Colonic mucosa (tissue), 4 donors: ENCODE measurements around the gene SLX9. TPM values are rescaled to one million over a fixed set of nuclear protein-coding genes. Genes with fewer than 3 reads are reported as not detected.

ENCODE experiments used
- DNase-seq: peaks from one replicate; pipeline ENCODE4 v3.0.0-alpha.2; 2020
- H3K27ac ChIP-seq: fragments of 200-600 bp; one replicate; pipeline ENCODE4 v1.8.0; 2021
- H3K27me3 ChIP-seq: fragments of 200-600 bp; one replicate; pipeline ENCODE4 v1.8.0; 2021
- H3K36me3 ChIP-seq: fragments of 200-600 bp; one replicate; pipeline ENCODE4 v1.8.0; 2021
- H3K4me1 ChIP-seq: fragments of 200-600 bp; one replicate; pipeline ENCODE4 v1.8.0; 2021; ENCODE audit warnings: mild to moderate bottlenecking
- H3K4me3 ChIP-seq: fragments of 200-600 bp; one replicate; pipeline ENCODE4 v1.8.0; 2021
- H3K9ac ChIP-seq, 2 donors: one replicate each; pipeline ENCODE4 v1.7.0; 2013; ENCODE audit warnings: control low read depth in 2 of 2, low read depth in 2 of 2, low read length in 2 of 2
- H3K9me3 ChIP-seq: fragments of 200-600 bp; one replicate; pipeline ENCODE4 v1.8.0; 2021
- intact Hi-C: fragments of 100-400 bp; cut with DNase I; formaldehyde crosslinking; loops from one replicate; pipeline ENCODE4 v1.14.1; 2022
- total RNA-seq, 2 donors: library from RNA; stranded (reverse); fragmentation: NEBNext Ultra II Directional in 1 of 2; extraction: Animal tissue kit (Norgen Biotek cat#: 25700) in 1 of 2; gene quantifications; one replicate each; pipeline ENCODE4 v1.2.1, GENCODE V29; 2021
- TF ChIP-seq, protein P1 (sequence below): fragments of 200-600 bp; IDR thresholded peaks from one replicate; pipeline ENCODE4 v1.8.0; 2022; ENCODE audit warnings: antibody characterized with exemption, mild to moderate bottlenecking
- donor health status: healthy.
- donor health status: DM: no; HTN: no; CAD: no.
- donor health status: DM: no; HTN: no; CAD: no.

The SLX9 gene
- total RNA-seq, 2 donors from 2014 or later = 30.6 to 50.1 TPM

DNA sequence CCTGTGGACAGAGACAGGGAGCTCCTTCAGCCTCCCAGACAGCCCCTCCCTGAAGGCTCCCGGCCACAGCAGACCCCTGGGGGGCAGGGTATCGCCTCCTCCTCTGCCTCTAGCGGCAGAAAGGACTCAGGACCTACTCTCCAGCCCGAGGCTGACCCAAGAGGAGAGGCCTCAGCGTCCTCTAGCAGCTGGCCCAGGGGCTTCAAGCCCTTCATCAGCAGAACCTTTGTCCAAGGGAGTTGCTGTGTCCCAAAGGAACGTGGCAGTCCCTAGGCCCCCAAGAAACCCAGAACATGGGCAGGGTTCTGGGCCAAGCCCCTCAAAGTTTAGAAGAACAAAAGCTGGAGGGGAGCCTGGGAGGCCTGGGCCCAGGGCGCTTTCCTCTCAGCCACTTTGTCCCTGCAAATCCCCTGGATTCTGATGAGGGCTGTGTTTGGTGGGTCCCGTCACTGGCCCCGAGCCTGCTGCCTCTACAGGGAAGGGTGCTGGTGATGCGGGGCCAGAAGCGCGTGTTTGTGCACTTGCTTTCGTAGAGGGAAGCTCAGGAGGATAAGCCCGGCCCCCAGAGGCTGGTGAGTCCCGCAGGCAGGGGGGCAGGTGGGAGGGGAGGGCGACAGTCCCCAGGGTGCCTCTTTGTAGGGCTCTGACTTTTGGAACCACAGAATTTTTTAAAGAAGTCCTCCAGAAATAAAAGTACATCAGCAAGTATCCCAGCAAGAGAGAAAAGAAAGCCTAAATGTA is 32.4 kb upstream of the SLX9 start:
- DNase-seq = no peak
- H3K9ac ChIP-seq = peak overlapping the region; percentile 2 to 5
- peaks cover 19% of the 10 kb centered on the region for H3K4me1 ChIP-seq
- no peak overlapping the region for H3K4me3 ChIP-seq
- H3K27ac ChIP-seq = no peak overlapping the region
- H3K27me3 ChIP-seq = no peaks in the 10 kb centered on the region
- intact Hi-C loops = no loop called here
- H3K9me3 ChIP-seq = no peaks in the 10 kb centered on the region
- no peaks in the 10 kb centered on the region for H3K36me3 ChIP-seq
- TF ChIP-seq, protein P1, sequence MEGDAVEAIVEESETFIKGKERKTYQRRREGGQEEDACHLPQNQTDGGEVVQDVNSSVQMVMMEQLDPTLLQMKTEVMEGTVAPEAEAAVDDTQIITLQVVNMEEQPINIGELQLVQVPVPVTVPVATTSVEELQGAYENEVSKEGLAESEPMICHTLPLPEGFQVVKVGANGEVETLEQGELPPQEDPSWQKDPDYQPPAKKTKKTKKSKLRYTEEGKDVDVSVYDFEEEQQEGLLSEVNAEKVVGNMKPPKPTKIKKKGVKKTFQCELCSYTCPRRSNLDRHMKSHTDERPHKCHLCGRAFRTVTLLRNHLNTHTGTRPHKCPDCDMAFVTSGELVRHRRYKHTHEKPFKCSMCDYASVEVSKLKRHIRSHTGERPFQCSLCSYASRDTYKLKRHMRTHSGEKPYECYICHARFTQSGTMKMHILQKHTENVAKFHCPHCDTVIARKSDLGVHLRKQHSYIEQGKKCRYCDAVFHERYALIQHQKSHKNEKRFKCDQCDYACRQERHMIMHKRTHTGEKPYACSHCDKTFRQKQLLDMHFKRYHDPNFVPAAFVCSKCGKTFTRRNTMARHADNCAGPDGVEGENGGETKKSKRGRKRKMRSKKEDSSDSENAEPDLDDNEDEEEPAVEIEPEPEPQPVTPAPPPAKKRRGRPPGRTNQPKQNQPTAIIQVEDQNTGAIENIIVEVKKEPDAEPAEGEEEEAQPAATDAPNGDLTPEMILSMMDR = no peak

DNA sequence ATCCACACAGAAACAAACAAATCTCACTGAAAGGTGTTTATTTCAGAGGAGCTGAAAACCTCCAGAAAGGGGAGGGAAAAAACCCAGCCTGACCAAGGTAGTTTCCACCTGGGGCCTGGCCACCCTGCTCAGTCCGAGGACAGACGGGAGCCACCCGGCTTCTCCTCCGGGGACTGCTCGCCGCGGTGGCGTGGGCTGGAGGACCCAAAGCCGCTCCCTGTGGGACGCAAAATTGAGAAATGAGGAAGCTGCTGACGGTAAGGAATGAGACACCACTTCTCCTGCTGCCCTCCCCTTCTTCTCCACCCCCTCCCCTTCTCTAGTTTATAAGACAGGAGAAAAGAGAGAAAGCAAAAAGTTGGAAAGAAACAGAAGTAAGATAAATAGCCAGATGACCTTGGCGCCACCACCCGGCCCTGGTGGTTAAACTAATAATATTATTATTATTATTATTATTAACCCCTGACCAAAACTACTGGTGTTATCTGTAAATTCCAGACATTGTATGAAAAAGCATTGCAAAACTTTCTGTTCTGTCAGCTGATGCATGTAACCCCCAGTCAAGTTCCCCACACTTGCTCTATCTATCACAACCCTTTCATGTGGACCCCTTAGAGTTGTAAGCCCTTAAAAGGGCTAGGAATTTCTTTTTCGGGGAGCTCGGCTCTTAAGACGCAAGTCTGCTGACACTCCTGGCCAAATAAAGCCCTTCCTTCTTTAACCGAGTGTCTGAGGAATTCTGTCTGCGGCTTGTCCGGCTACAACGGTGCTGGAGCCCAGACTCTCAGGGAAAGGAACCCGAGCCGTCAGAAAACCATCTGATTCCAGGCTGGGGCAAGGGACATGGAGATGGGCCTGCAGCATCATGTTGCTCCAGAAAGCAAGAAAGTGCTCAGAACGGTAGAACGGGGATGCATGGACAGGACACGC is 31.6 kb upstream of the SLX9 start:
- Histone ChIP-seq H3K27me3 (no peaks in the 10 kb centered on the region), H3K27ac (no peak overlapping the region), H3K9me3 (no peaks in the 10 kb centered on the region), H3K4me1 (peaks cover 19% of the 10 kb centered on the region), H3K4me3 (no peak overlapping the region), H3K9ac (no peak overlapping the region), H3K36me3 (no peaks in the 10 kb centered on the region)
- TF ChIP-seq, protein P1 = no peak
- no peak for DNase-seq
- intact Hi-C loops = no loop called here

- intact Hi-C loops = no loop called here
- H3K27ac ChIP-seq = no peak overlapping the region
- TF ChIP-seq, protein P1 = no peak
- no peaks in the 10 kb centered on the region for H3K36me3 ChIP-seq
- no peaks in the 10 kb centered on the region for H3K9me3 ChIP-seq
- H3K27me3 ChIP-seq = no peaks in the 10 kb centered on the region
- peaks cover 19% of the 10 kb centered on the region for H3K4me1 ChIP-seq
- DNase-seq = no peak
- H3K9ac ChIP-seq = no peak overlapping the region
- H3K4me3 ChIP-seq = no peak overlapping the region
Observed at GRCh38 chr21:44908908-44909307, 30.9 kb upstream of the SLX9 start.

GRCh38 chr21:44909719-44910118 is 30.1 kb upstream of the SLX9 start:
- no peak for DNase-seq
- intact Hi-C loops = loop anchor here (10.0 kb wide), 1 partner anchor 105 kb away; the partner anchor contains the start of gene UBE2G2
- Histone ChIP-seq H3K9ac (no peak overlapping the region), H3K36me3 (no peaks in the 10 kb centered on the region), H3K27ac (no peak overlapping the region), H3K9me3 (no peaks in the 10 kb centered on the region), H3K4me1 (peaks cover 19% of the 10 kb centered on the region), H3K27me3 (no peaks in the 10 kb centered on the region), H3K4me3 (no peak overlapping the region)
- TF ChIP-seq, protein P1 = no peak

GRCh38 chr21:44910229-44911067 is 29.4 kb upstream of the SLX9 start:
- Histone ChIP-seq H3K9me3 (no peaks in the 10 kb centered on the region), H3K27ac (no peak overlapping the region), H3K36me3 (no peaks in the 10 kb centered on the region), H3K27me3 (no peaks in the 10 kb centered on the region), H3K9ac (no peak overlapping the region), H3K4me1 (peaks cover 19% of the 10 kb centered on the region), H3K4me3 (no peak overlapping the region)
- TF ChIP-seq, protein P1 = no peak
- intact Hi-C loops = loop anchor here (10.0 kb wide), 1 partner anchor 106 kb away; the partner anchor contains the start of gene UBE2G2
- DNase-seq = no peak
